OCI-LY7 (cell line): ENCODE data around the gene ANKRD11. TPM values are rescaled to one million over a fixed set of nuclear protein-coding genes. Genes with fewer than 3 reads are reported as not detected.

Experiments used
- BruUV-seq: library from RNA; stranded (reverse); fragments of 400-500 nt; replicated peaks from 2 replicates; lab custom pipeline; 2021; lab: Mats Ljungman, UMichigan
- CTCF ChIA-PET: fragments of 300-600 bp; sonication (Branson Sonifier 250); formaldehyde crosslinking; loops from one replicate; lab custom pipeline; 2022; ENCODE audit warnings: antibody characterized with exemption; ENCODE audit not compliant: unreplicated experiment; lab: Charles Lee
- POLR2A ChIA-PET: fragments of 300-600 bp; sonication (Branson Sonifier 250); formaldehyde crosslinking; loops from one replicate; lab custom pipeline; 2022; ENCODE audit warnings: antibody characterized with exemption; lab: Charles Lee
- DNase-seq: peaks from one replicate; pipeline ENCODE4 v3.0.0-alpha.2; 2015; ENCODE audit warnings: low spot score
- H2AFZ ChIP-seq: fragments of 200-600 bp; sonication (generic), shearing (Covaris generic); 2 replicates; pipeline ENCODE4 v1.6.1; 2014; ENCODE audit warnings: mild to moderate bottlenecking, antibody characterized with exemption, low read length, moderate library complexity
- H3K27ac ChIP-seq: fragments of 200-600 bp; sonication (generic); 2 replicates; pipeline ENCODE4 v1.5.1; 2014; ENCODE audit warnings: mixed run types, low read depth, mild to moderate bottlenecking, moderate library complexity, low read length, inconsistent platforms; ENCODE audit not compliant: poor library complexity, severe bottlenecking
- H3K36me3 ChIP-seq: fragments of 200-600 bp; sonication (generic); 2 replicates; pipeline ENCODE4 v1.6.1; 2014; ENCODE audit warnings: mild to moderate bottlenecking, antibody characterized with exemption, low read length, moderate library complexity, mixed read lengths; ENCODE audit not compliant: insufficient read depth
- H3K4me1 ChIP-seq: fragments of 200-600 bp; sonication (generic); 2 replicates; pipeline ENCODE4 v1.5.1; 2014; ENCODE audit warnings: mild to moderate bottlenecking, low read length; ENCODE audit not compliant: insufficient read depth, poor library complexity, severe bottlenecking
- H3K4me2 ChIP-seq: fragments of 200-600 bp; sonication (generic); 2 replicates; pipeline ENCODE4 v1.6.1; 2014; ENCODE audit warnings: mild to moderate bottlenecking, low read length
- H3K4me3 ChIP-seq: fragments of 200-600 bp; sonication (generic); 2 replicates; pipeline ENCODE4 v1.5.1; 2014; ENCODE audit warnings: mild to moderate bottlenecking, low read depth, low read length; ENCODE audit not compliant: poor library complexity, severe bottlenecking
- H3K79me2 ChIP-seq: fragments of 200-600 bp; sonication (generic); 2 replicates; pipeline ENCODE4 v1.6.1; 2016; ENCODE audit warnings: low read depth, mild to moderate bottlenecking, low read length, moderate library complexity, mixed read lengths; ENCODE audit not compliant: insufficient read depth
- H3K9me2 ChIP-seq: fragments of 200-600 bp; sonication (generic); 2 replicates; pipeline ENCODE4 v1.6.1; 2016; ENCODE audit warnings: mild to moderate bottlenecking, low read length, mixed read lengths; ENCODE audit not compliant: insufficient read depth
- H3K9me3 ChIP-seq: fragments of 200-600 bp; sonication (generic); 2 replicates; pipeline ENCODE4 v1.6.1; 2014; ENCODE audit warnings: mild to moderate bottlenecking, mixed run types, low read length, mixed read lengths
- H4K20me1 ChIP-seq: fragments of 200-600 bp; sonication (generic); 2 replicates; pipeline ENCODE4 v1.6.1; 2014; ENCODE audit warnings: mild to moderate bottlenecking, antibody characterized with exemption, low read length, moderate library complexity, mixed read lengths; ENCODE audit not compliant: insufficient read depth
- EZH2phosphoT487 ChIP-seq: fragments of 200-600 bp; sonication (generic); IDR thresholded peaks from 2 replicates; pipeline ENCODE4 v1.6.1; 2018; ENCODE audit warnings: low read depth, borderline replicate concordance, mild to moderate bottlenecking, mixed run types, antibody characterized with exemption, low read length, moderate library complexity, mixed read lengths
- intact Hi-C: fragments of 100-400 bp; cut with micrococcal nuclease; formaldehyde crosslinking; loops from one replicate; pipeline ENCODE4 v1.10.0; 2022; ENCODE audit not compliant: unreplicated experiment
- total RNA-seq, 2 experiments: library from RNA; depleted of rRNA in 1 of 2; stranded (reverse); fragments of >200 nt in 1 of 2; shearing (Covaris generic) in 1 of 2; gene quantifications; 2 replicates each; pipeline ENCODE4 v1.2.3, GENCODE V29; 2014 to 2022
- TF ChIP-seq, protein P1 (sequence below): fragments of 200-600 bp; sonication (generic); conservative IDR thresholded peaks from 2 replicates; pipeline ENCODE4 v1.5.1; 2014; ENCODE audit warnings: mild to moderate bottlenecking, antibody characterized with exemption, low read length, moderate library complexity, mixed read lengths

Gene ANKRD11
- total RNA-seq, 2 experiments from 2014 or later: 89.1 to 251 TPM

- Histone ChIP-seq H3K79me2 (peaks cover 98% of the 10 kb centered on the region), H3K36me3 (peaks cover 13% of the 10 kb centered on the region), H3K4me3 (no peak overlapping the region), H3K9me2 (no peaks in the 10 kb centered on the region), H3K4me1 (peaks cover 63% of the 10 kb centered on the region), H3K4me2 (peak overlapping the region; percentile 61), H3K27ac (peak overlapping the region; percentile 45), H4K20me1 (peaks cover 12% of the 10 kb centered on the region; the same call in 1 of the 2 replicates), H2AFZ (no peak overlapping the region), H3K9me3 (no peaks in the 10 kb centered on the region)
- ChIA-PET CTCF (no interaction called here), POLR2A (interaction anchor here (0.7 kb wide), 1 partner anchor 113 kb away, joined by 3 read pairs; no protein-coding TSS in a partner anchor)
- no peak for DNase-seq
- no TSS peak for BruUV-seq
- intact Hi-C loops: loop anchor here (1.0 to 2.0 kb wide), 3 partner anchors 156 to 224 kb away; partner anchors contain the start of gene SPG7
- TF ChIP-seq, protein P1, sequence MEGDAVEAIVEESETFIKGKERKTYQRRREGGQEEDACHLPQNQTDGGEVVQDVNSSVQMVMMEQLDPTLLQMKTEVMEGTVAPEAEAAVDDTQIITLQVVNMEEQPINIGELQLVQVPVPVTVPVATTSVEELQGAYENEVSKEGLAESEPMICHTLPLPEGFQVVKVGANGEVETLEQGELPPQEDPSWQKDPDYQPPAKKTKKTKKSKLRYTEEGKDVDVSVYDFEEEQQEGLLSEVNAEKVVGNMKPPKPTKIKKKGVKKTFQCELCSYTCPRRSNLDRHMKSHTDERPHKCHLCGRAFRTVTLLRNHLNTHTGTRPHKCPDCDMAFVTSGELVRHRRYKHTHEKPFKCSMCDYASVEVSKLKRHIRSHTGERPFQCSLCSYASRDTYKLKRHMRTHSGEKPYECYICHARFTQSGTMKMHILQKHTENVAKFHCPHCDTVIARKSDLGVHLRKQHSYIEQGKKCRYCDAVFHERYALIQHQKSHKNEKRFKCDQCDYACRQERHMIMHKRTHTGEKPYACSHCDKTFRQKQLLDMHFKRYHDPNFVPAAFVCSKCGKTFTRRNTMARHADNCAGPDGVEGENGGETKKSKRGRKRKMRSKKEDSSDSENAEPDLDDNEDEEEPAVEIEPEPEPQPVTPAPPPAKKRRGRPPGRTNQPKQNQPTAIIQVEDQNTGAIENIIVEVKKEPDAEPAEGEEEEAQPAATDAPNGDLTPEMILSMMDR: no peak
- TF ChIP-seq EZH2phosphoT487: no peak
Observed at GRCh38 chr16:89332902-89333245, 157.5 kb downstream of the ANKRD11 start.

GRCh38 chr16:89332243-89332901 is 158.0 kb downstream of the ANKRD11 start:
- peaks cover 13% of the 10 kb centered on the region for H3K36me3 ChIP-seq
- H3K4me2 ChIP-seq: peak overlapping the region; percentile 61
- H3K27ac ChIP-seq: peak overlapping the region; percentile 45
- H3K4me1 ChIP-seq: peaks cover 66% of the 10 kb centered on the region
- peaks cover 16% of the 10 kb centered on the region; the same call in 1 of the 2 replicates for H4K20me1 ChIP-seq
- H3K4me3 ChIP-seq: no peak overlapping the region
- H2AFZ ChIP-seq: no peak overlapping the region
- H3K9me3 ChIP-seq: no peaks in the 10 kb centered on the region
- DNase-seq: peak; percentile 66
- H3K9me2 ChIP-seq: no peaks in the 10 kb centered on the region
- peaks cover 98% of the 10 kb centered on the region for H3K79me2 ChIP-seq
- no TSS peak for BruUV-seq
- intact Hi-C loops: loop anchor here (2.0 kb wide), 2 partner anchors 156 to 176 kb away; partner anchors contain the start of gene SPG7
- ChIA-PET POLR2A (interaction anchor here (0.7 kb wide), 1 partner anchor 113 kb away, joined by 3 read pairs; no protein-coding TSS in a partner anchor), CTCF (no interaction called here)
- no peak for TF ChIP-seq EZH2phosphoT487
- TF ChIP-seq, protein P1: no peak
